H1 (cell line): Measurements from ENCODE around the gene TM9SF1. TPM values are rescaled to one million over a fixed set of nuclear protein-coding genes. Genes with fewer than 3 reads are reported as not detected.

Experiments
- CTCF ChIA-PET: fragments of 300-600 bp; sonication (Branson Sonifier 250); formaldehyde crosslinking; loops from one replicate; lab custom pipeline; 2021; ENCODE audit not compliant: partially characterized antibody; lab: Charles Lee
- POLR2A ChIA-PET: fragments of 300-600 bp; sonication (Branson Sonifier 250); formaldehyde crosslinking; loops from one replicate; lab custom pipeline; 2021; ENCODE audit warnings: inconsistent platforms; ENCODE audit not compliant: partially characterized antibody; lab: Charles Lee
- DNase-seq, 2 experiments: peaks; one replicate each; pipeline versions ENCODE4 v3.0.0 to v3.0.0-alpha.2; 2010 to 2022; ENCODE audit warnings: low spot score in 2 of 2, low read depth in 1 of 2, mixed read lengths in 1 of 2
- FAIRE-seq: peaks from 2 replicates; lab custom pipeline; 2011; peaks lifted over from hg19 to GRCh38; lab: Jason Lieb, UNC
- H2AFZ ChIP-seq: 2 replicates; pipeline ENCODE4 v1.8.1; 2012; ENCODE audit warnings: low read length, inconsistent platforms
- H2AK5ac ChIP-seq: 2 replicates; pipeline ENCODE4 v1.6.1; 2013; ENCODE audit warnings: low read depth, low read length
- H2BK120ac ChIP-seq: replicated peaks from 2 replicates; pipeline ENCODE3; 2013; ENCODE audit warnings: low read depth, low read length, inconsistent platforms
- H2BK12ac ChIP-seq: 2 replicates; pipeline ENCODE4 v1.6.1; 2013; ENCODE audit warnings: low read depth, low read length
- H2BK15ac ChIP-seq: 2 replicates; pipeline ENCODE4 v1.6.1; 2013; ENCODE audit warnings: low read length
- H2BK20ac ChIP-seq: 2 replicates; pipeline ENCODE4 v1.6.1; 2013; ENCODE audit warnings: low read length
- H2BK5ac ChIP-seq: 2 replicates; pipeline ENCODE4 v1.6.1; 2013; ENCODE audit warnings: low read depth, low read length
- H3K14ac ChIP-seq: 2 replicates; pipeline ENCODE4 v1.6.1; 2013; ENCODE audit warnings: inconsistent platforms; ENCODE audit not compliant: insufficient read length
- H3K18ac ChIP-seq: 2 replicates; pipeline ENCODE4 v1.6.1; 2013; ENCODE audit warnings: low read length; ENCODE audit errors: extremely low read depth
- H3K23ac ChIP-seq: 2 replicates; pipeline ENCODE4 v1.6.1; 2013; ENCODE audit warnings: inconsistent platforms; ENCODE audit not compliant: insufficient read length
- H3K23me2 ChIP-seq: 2 replicates; pipeline ENCODE4 v1.6.1; 2013; ENCODE audit warnings: low read depth, low read length
- H3K27ac ChIP-seq: 2 replicates; pipeline ENCODE4 v1.6.1; 2011; ENCODE audit warnings: low read depth, low read length, inconsistent platforms
- H3K27me3 ChIP-seq, 4 experiments: replicated peaks in 1 of 4; 1 replicate in 1 of 4; 2 replicates in 3 of 4; pipeline versions ENCODE4 v1.6.1 to v1.8.1; 2011 to 2013; ENCODE audit warnings: low read length in 3 of 4, mild to moderate bottlenecking in 3 of 4, inconsistent platforms in 2 of 4, mixed read lengths in 2 of 4, moderate library complexity in 1 of 4; ENCODE audit not compliant: control insufficient read depth in 3 of 4, insufficient read depth in 3 of 4; ENCODE audit errors: extremely low read depth in 1 of 4
- H3K36me3 ChIP-seq, 4 experiments: 2 replicates each; pipeline versions ENCODE4 v1.6.1 to v1.8.1; 2011 to 2013; ENCODE audit warnings: mild to moderate bottlenecking in 4 of 4, low read length in 3 of 4, moderate library complexity in 2 of 4, control low read depth in 1 of 4, inconsistent platforms in 1 of 4; ENCODE audit not compliant: insufficient read depth in 4 of 4, control insufficient read depth in 2 of 4
- H3K4ac ChIP-seq: replicated peaks from 2 replicates; pipeline ENCODE3; 2013; ENCODE audit warnings: low read length, low read depth, mixed read lengths, inconsistent platforms; ENCODE audit not compliant: insufficient read length
- H3K4me1 ChIP-seq, 4 experiments: replicated peaks in 1 of 4; 1 replicate in 1 of 4; 2 replicates in 3 of 4; pipeline versions ENCODE4 v1.6.1 to v1.8.1; 2011 to 2013; ENCODE audit warnings: low read length in 3 of 4, inconsistent platforms in 2 of 4, mixed read lengths in 1 of 4; ENCODE audit not compliant: insufficient read depth in 4 of 4, control insufficient read depth in 3 of 4
- H3K4me2 ChIP-seq, 2 experiments: 2 replicates each; pipeline versions ENCODE4 v1.6.1 to v1.8.1; 2011 to 2013; ENCODE audit warnings: low read depth in 2 of 2, low read length in 2 of 2, control low read depth in 1 of 2, inconsistent platforms in 1 of 2, mild to moderate bottlenecking in 1 of 2; ENCODE audit not compliant: insufficient read depth in 1 of 2
- H3K4me3 ChIP-seq, 4 experiments: fragments of 200-600, 300-600 bp in 1 of 4; sonication (generic), shearing (Covaris generic), sonication (Bioruptor Twin) in 1 of 4; 2 replicates each; pipeline versions ENCODE4 v1.5.1 to v1.8.1; 2011 to 2016; ENCODE audit warnings: low read length in 4 of 4, low read depth in 3 of 4, control low read depth in 2 of 4, inconsistent platforms in 2 of 4, mild to moderate bottlenecking in 2 of 4, mixed read lengths in 1 of 4, moderate library complexity in 1 of 4; ENCODE audit not compliant: insufficient read depth in 2 of 4; ENCODE audit errors: extremely low read depth in 1 of 4
- H3K56ac ChIP-seq: replicated peaks from 2 replicates; pipeline ENCODE3; 2013; ENCODE audit warnings: low read depth, mild to moderate bottlenecking, mixed read lengths, low read length, inconsistent platforms; ENCODE audit not compliant: insufficient read length
- H3K79me1 ChIP-seq: 2 replicates; pipeline ENCODE4 v1.6.1; 2013; ENCODE audit warnings: low read depth, low read length, control low read depth
- H3K79me2 ChIP-seq, 2 experiments: 2 replicates each; pipeline versions ENCODE4 v1.6.1 to v1.8.1; 2012 to 2013; ENCODE audit warnings: low read length in 2 of 2, mild to moderate bottlenecking in 2 of 2, inconsistent platforms in 1 of 2; ENCODE audit not compliant: insufficient read depth in 2 of 2, control insufficient read depth in 1 of 2
- H3K9ac ChIP-seq, 4 experiments: replicated peaks in 1 of 4; 1 replicate in 1 of 4; 2 replicates in 3 of 4; pipeline versions ENCODE4 v1.6.1 to v1.8.1; 2011 to 2013; ENCODE audit warnings: low read depth in 3 of 4, low read length in 3 of 4, control low read depth in 2 of 4, mild to moderate bottlenecking in 2 of 4, moderate library complexity in 2 of 4, inconsistent platforms in 1 of 4; ENCODE audit errors: extremely low read depth in 1 of 4
- H3K9me3 ChIP-seq, 2 experiments: 2 replicates each; pipeline versions ENCODE4 v1.6.1 to v1.8.1; 2012 to 2013; ENCODE audit warnings: mild to moderate bottlenecking in 2 of 2, moderate library complexity in 2 of 2, control low read depth in 1 of 2, inconsistent platforms in 1 of 2, low read depth in 1 of 2, low read length in 1 of 2, mixed read lengths in 1 of 2; ENCODE audit not compliant: insufficient read depth in 2 of 2
- H4K20me1 ChIP-seq, 2 experiments: replicated peaks in 1 of 2; 2 replicates each; pipeline versions ENCODE3 to v1.8.1; 2011 to 2013; ENCODE audit warnings: inconsistent platforms in 2 of 2, low read length in 2 of 2, mild to moderate bottlenecking in 1 of 2; ENCODE audit not compliant: insufficient read depth in 2 of 2, control insufficient read depth in 1 of 2
- H4K5ac ChIP-seq: 2 replicates; pipeline ENCODE4 v1.6.1; 2013; ENCODE audit warnings: low read length, low read depth, mixed read lengths, inconsistent platforms; ENCODE audit not compliant: insufficient read length
- H4K8ac ChIP-seq: 2 replicates; pipeline ENCODE4 v1.8.0; 2013; ENCODE audit warnings: mild to moderate bottlenecking, moderate library complexity, low read length, inconsistent platforms; ENCODE audit not compliant: insufficient read depth; ENCODE audit errors: extremely low read depth
- H4K91ac ChIP-seq: replicated peaks from 2 replicates; pipeline ENCODE3; 2013; ENCODE audit warnings: low read length, mixed read lengths, inconsistent platforms; ENCODE audit not compliant: insufficient read length
- WGBS, 2 experiments: shearing (Covaris generic) in 1 of 2; methylation state at CpG; one replicate each; pipeline versions ENCODE4 v1.1.6 to v1.1.7; 2013 to 2015; ENCODE audit warnings: low lambda C conversion rate in 2 of 2, mixed read lengths in 2 of 2, inconsistent platforms in 1 of 2, low coverage in 1 of 2, missing lambda C conversion rate in 1 of 2; ENCODE audit not compliant: insufficient replicate concordance in 2 of 2, insufficient coverage in 1 of 2, insufficient read length in 1 of 2; ENCODE audit errors: extremely low coverage in 1 of 2, missing lambda C conversion rate in 1 of 2; 5-methylcytosine and 5-hydroxymethylcytosine counted together
- polyA plus RNA-seq, 7 experiments: library from polyadenylated mRNA; depleted of rRNA in 3 of 7; stranded (reverse) in 5 of 7; unstranded in 2 of 7; fragments of >200 nt in 5 of 7; fragments of 200-250 nt in 2 of 7; gene quantifications; 1 replicate in 5 of 7; 2 replicates in 1 of 7; 4 replicates in 1 of 7; pipeline versions ENCODE4 v1.2.1 to v1.2.3, GENCODE V29; 2011 to 2013; ENCODE audit warnings: missing spikeins in 2 of 7, mixed read lengths in 2 of 7
- total RNA-seq: library from RNA; stranded (reverse); fragmentation: NEBNext Ultra II Directional; extraction: Animal tissue kit (Norgen Biotek cat#: 25700); gene quantifications from 2 replicates; pipeline ENCODE4 v1.2.1, GENCODE V29; 2021

TM9SF1 gene
- total and polyA plus RNA-seq, 2 of the 8 experiments (the other 6 are each of a cell fraction or from before 2014, with no cell fraction given) = 22.2 to 29.2 TPM

DNA sequence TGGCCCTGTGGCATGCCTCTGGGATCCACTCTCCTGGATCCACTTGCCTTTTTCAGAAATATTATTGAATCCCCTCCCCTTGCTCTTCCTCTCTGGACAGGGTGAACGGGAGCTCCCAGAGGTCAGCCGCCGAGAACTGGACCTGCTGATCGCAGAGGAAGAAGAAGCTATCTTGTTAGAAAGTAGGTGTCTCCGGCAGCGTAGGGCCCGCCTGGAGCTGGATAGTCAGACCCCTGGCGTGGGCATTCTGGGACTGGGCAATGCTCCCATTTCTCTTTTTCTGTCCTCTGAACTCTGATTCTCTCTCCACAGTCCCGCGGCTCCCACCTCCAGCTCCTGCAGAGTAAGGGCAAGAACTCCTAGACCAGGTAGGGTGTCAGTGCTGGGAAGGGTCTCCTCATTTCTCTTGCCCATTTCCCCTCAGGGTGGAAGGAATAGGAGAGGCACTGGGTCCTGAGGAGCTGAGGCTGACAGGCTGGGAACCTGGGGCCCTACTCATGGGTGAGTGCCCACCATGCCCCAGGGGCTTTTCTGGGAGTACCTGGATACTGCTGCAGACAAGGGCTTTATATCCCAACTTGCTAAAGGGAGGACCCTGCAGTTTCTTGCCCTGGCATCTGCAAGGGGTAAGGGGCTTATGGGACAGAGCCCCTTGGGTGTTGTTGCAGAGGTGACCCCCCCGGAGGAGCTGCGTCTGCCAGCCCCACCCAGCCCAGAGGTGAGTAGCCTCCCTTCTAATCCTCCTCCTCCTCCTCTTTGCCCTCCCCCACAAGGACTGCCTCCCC is 18.0 kb downstream of the TM9SF1 start:
- Histone ChIP-seq H3K4ac (no peak overlapping the region), H3K4me1 (peaks cover 0 to 8% (median 6%) of the 10 kb centered on the region in 4 experiments; a peak in 4 of 7 replicates), H3K23ac (no peak overlapping the region), H3K36me3 (peaks cover 14 to 36% (median 32%) of the 10 kb centered on the region in 4 experiments), H4K5ac (no peak overlapping the region), H3K18ac (no peak overlapping the region), H3K79me2 (no peaks in the 10 kb centered on the region), H2AFZ (no peak overlapping the region), H2BK15ac (no peak overlapping the region), H3K4me2 (no peak overlapping the region), H4K8ac (no peak overlapping the region), H3K23me2 (peaks cover 2% of the 10 kb centered on the region; the same call in 1 of the 2 replicates), H3K9ac (no peak overlapping the region), H3K27me3 (no peaks in the 10 kb centered on the region), H3K79me1 (no peaks in the 10 kb centered on the region), H2BK12ac (no peak overlapping the region), H3K4me3 (no peak overlapping the region), H2BK20ac (no peak overlapping the region), H3K14ac (no peak overlapping the region), H4K20me1 (peaks cover 2 to 15% of the 10 kb centered on the region in 2 experiments), H2BK120ac (no peak overlapping the region), H3K9me3 (no peaks in the 10 kb centered on the region), H2BK5ac (no peak overlapping the region), H3K27ac (no peak overlapping the region), H3K56ac (no peak overlapping the region), H4K91ac (no peak overlapping the region), H2AK5ac (no peak overlapping the region)
- DNase-seq (no peak), FAIRE-seq (no peak)
- WGBS, 2 experiments = 92% methylated on average over 10 of the region's 12 CpGs; no CpG with 5 or more reads in 1 of the 2 experiments
- ChIA-PET CTCF (interaction anchor here (0.9 to 1.1 kb wide), 4 partner anchors 16 to 125 kb away, joined by 3 to 4 read pairs (median 3); partner anchors contain the start of gene IRF9), POLR2A (interaction anchor here (0.9 to 10.7 kb wide), 13 partner anchors 8 to 574 kb away, joined by 3 to 158 read pairs (median 5); partner anchors contain the start of genes IPO4, IRF9 and PSME2)
